Vein endothelial cell (primary cell): Measurements from ENCODE around the gene HBZ. TPM values are rescaled to one million over a fixed set of nuclear protein-coding genes. Genes with fewer than 3 reads are reported as not detected.

Experiments
- small RNA-seq: library from RNA; depleted of rRNA; stranded (forward); fragments of <200 nt; gene quantifications from one replicate; pipeline ENCODE3, GENCODE V24; 2012
- total RNA-seq: library from RNA; depleted of rRNA; stranded (reverse); fragments of >200 nt; gene quantifications from 2 replicates; pipeline ENCODE4 v1.2.3, GENCODE V29; 2012

HBZ gene
- total RNA-seq: not detected in 2 replicates

GRCh38 chr16:152141-153128 lies at the start of gene HBZ:
TSS of gene HBZ (plus strand) at chr16:152644. CDS start at chr16:152910, 266 bp downstream.

DNA sequence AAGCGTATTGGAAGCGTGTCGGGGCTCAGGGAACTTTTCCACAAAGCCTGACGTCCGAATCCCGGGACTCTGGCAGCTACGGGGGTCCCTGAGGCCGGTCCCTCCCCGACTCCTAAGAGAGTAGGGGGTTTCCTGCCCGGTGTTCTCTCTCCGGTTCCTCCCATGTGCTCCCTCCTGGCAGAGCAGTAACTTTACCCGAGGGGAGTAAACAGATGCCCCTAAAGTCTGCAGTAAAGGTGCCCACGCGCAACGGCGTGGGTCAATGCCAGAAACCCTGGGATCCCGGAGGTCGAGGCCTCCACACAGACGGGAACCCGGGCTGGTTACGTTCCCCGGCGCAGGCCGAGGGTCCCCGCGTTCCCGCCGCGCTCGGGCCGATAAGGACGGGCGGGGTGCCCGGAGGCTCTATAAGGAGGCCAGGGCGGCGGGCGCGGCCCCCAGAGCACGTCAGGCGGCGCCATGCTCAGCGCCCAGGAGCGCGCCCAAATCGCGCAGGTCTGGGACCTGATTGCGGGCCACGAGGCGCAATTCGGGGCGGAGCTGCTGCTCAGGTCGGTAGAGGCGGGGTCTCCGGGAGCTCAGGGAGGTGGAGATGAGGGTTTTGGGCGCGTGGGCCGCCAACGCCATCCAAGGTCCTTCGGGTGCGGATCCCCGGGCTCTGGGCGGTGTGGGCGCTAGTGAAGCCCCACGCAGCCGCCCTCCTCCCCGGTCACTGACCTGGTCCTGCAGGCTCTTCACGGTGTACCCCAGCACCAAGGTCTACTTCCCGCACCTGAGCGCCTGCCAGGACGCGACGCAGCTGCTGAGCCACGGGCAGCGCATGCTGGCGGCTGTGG lies 13.3 kb downstream of the HBZ start, which contains the start of gene HBM:
TSS of gene HBM (plus strand) at position 440 of the 836 bp plus-strand sequence. CDS start at position 460, 20 bp downstream.

DNA sequence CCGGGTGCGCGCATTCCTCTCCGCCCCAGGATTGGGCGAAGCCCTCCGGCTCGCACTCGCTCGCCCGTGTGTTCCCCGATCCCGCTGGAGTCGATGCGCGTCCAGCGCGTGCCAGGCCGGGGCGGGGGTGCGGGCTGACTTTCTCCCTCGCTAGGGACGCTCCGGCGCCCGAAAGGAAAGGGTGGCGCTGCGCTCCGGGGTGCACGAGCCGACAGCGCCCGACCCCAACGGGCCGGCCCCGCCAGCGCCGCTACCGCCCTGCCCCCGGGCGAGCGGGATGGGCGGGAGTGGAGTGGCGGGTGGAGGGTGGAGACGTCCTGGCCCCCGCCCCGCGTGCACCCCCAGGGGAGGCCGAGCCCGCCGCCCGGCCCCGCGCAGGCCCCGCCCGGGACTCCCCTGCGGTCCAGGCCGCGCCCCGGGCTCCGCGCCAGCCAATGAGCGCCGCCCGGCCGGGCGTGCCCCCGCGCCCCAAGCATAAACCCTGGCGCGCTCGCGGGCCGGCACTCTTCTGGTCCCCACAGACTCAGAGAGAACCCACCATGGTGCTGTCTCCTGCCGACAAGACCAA lies 20.0 kb downstream of the HBZ start, which contains the start of gene HBA2:
TSS of gene HBA2 (plus strand) at position 503 of the 568 bp plus-strand sequence. CDS start at position 540, 37 bp downstream.

DNA sequence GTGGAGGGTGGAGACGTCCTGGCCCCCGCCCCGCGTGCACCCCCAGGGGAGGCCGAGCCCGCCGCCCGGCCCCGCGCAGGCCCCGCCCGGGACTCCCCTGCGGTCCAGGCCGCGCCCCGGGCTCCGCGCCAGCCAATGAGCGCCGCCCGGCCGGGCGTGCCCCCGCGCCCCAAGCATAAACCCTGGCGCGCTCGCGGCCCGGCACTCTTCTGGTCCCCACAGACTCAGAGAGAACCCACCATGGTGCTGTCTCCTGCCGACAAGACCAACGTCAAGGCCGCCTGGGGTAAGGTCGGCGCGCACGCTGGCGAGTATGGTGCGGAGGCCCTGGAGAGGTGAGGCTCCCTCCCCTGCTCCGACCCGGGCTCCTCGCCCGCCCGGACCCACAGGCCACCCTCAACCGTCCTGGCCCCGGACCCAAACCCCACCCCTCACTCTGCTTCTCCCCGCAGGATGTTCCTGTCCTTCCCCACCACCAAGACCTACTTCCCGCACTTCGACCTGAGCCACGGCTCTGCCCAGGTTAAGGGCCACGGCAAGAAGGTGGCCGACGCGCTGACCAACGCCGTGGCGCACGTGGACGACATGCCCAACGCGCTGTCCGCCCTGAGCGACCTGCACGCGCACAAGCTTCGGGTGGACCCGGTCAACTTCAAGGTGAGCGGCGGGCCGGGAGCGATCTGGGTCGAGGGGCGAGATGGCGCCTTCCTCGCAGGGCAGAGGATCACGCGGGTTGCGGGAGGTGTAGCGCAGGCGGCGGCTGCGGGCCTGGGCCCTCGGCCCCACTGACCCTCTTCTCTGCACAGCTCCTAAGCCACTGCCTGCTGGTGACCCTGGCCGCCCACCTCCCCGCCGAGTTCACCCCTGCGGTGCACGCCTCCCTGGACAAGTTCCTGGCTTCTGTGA lies 24.3 kb downstream of the HBZ start, which contains the start of gene HBA1:
TSS of gene HBA1 (plus strand) at position 204 of the 906 bp plus-strand sequence. CDS start at position 241, 37 bp downstream.

DNA sequence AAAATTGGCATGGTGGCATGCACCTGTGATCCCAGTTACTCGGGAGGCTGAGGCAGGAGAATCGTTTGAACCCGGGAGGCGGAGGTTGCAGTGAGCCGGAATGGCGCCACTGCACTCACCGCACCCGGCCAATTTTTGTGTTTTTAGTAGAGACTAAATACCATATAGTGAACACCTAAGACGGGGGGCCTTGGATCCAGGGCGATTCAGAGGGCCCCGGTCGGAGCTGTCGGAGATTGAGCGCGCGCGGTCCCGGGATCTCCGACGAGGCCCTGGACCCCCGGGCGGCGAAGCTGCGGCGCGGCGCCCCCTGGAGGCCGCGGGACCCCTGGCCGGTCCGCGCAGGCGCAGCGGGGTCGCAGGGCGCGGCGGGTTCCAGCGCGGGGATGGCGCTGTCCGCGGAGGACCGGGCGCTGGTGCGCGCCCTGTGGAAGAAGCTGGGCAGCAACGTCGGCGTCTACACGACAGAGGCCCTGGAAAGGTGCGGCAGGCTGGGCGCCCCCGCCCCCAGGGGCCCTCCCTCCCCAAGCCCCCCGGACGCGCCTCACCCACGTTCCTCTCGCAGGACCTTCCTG lies 27.7 kb downstream of the HBZ start, which contains the start of gene HBQ1:
TSS of gene HBQ1 (plus strand) at position 359 of the 575 bp plus-strand sequence. CDS start at position 387, 28 bp downstream.

Small RNA genes within 50 kb of the gene (small RNA-seq; reads per million reads assigned to genes)
- not detected for gene RF00019

Other genes with a start within 250 kb of the HBZ start
- 4.9 and 5.2 TPM in 2 replicates for gene POLR3K, start 99.0 kb upstream of the HBZ start, total RNA-seq
- 18.3 and 22.1 TPM in 2 replicates for gene SNRNP25, start 98.8 kb upstream of the HBZ start, total RNA-seq
- gene RHBDF1, start 80.0 kb upstream of the HBZ start, total RNA-seq: 27.1 and 29.2 TPM in 2 replicates
- 108 and 171 TPM in 2 replicates for gene MPG, start 74.4 kb upstream of the HBZ start, total RNA-seq
- 13.5 and 14.7 TPM in 2 replicates for gene NPRL3, start 14.0 kb upstream of the HBZ start, total RNA-seq
- gene HBM, start 13.3 kb downstream of the HBZ start, total RNA-seq: not detected in 2 replicates
- gene HBA2, start 20.2 kb downstream of the HBZ start, total RNA-seq: not detected in 2 replicates
- gene HBA1, start 24.0 kb downstream of the HBZ start, total RNA-seq: not detected in 2 replicates
- 1.1 and 1.3 TPM in 2 replicates for gene HBQ1, start 27.8 kb downstream of the HBZ start, total RNA-seq
- 42.5 and 45.9 TPM in 2 replicates for gene LUC7L, start 76.8 kb downstream of the HBZ start, total RNA-seq
- 83.6 and 104 TPM in 2 replicates for gene FAM234A, start 82.2 kb downstream of the HBZ start, total RNA-seq
- gene RGS11, start 123.3 kb downstream of the HBZ start, total RNA-seq: 1.7 and 2.9 TPM in 2 replicates
- 0.57 and 2.3 TPM in 2 replicates for gene ARHGDIG, start 127.9 kb downstream of the HBZ start, total RNA-seq
- 0.65 TPM in 1 of 2 replicates, not detected in the other for gene PDIA2, start 130.5 kb downstream of the HBZ start, total RNA-seq
- 23.2 and 25.1 TPM in 2 replicates for gene AXIN1, start 200.1 kb downstream of the HBZ start, total RNA-seq
- 91.2 and 127 TPM in 2 replicates for gene MRPL28, start 217.9 kb downstream of the HBZ start, total RNA-seq
- 84.4 and 129 TPM in 2 replicates for gene PGAP6, start 229.3 kb downstream of the HBZ start, total RNA-seq
- 99.6 and 146 TPM in 2 replicates for gene NME4, start 244.6 kb downstream of the HBZ start, total RNA-seq
- gene DECR2, start 249.2 kb downstream of the HBZ start, total RNA-seq: 19.0 and 21.2 TPM in 2 replicates